Keratinocyte (primary cell): Measurements from ENCODE around the gene ZNF300. TPM values are rescaled to one million over a fixed set of nuclear protein-coding genes. Genes with fewer than 3 reads are reported as not detected.

Experiments
- DNase-seq: peaks from one replicate; pipeline ENCODE4 v3.0.0-alpha.2; 2011; ENCODE audit warnings: low read depth, missing footprints, low spot score
- FAIRE-seq: peaks from 2 replicates; lab custom pipeline; 2011; peaks lifted over from hg19 to GRCh38; lab: Jason Lieb, UNC
- H2AFZ ChIP-seq: 2 replicates; pipeline ENCODE4 v1.6.0; 2012; ENCODE audit warnings: low read length, control low read depth, inconsistent platforms; ENCODE audit not compliant: control insufficient read depth
- H3K27ac ChIP-seq: 2 replicates; pipeline ENCODE4 v1.5.1; 2011; ENCODE audit warnings: low read length; ENCODE audit not compliant: control insufficient read depth, insufficient read depth
- H3K27me3 ChIP-seq: 3 replicates; pipeline ENCODE4 v1.6.0; 2011; ENCODE audit warnings: low read length; ENCODE audit not compliant: control insufficient read depth, insufficient read depth; ENCODE audit errors: extremely low read depth
- H3K36me3 ChIP-seq, 2 experiments: 2 replicates in 1 of 2; 3 replicates in 1 of 2; pipeline ENCODE4 v1.5.1; 2011; ENCODE audit warnings: low read length in 2 of 2, mild to moderate bottlenecking in 1 of 2; ENCODE audit not compliant: control insufficient read depth in 2 of 2, insufficient read depth in 2 of 2; ENCODE audit errors: extremely low read depth in 1 of 2
- H3K4me1 ChIP-seq: 3 replicates; pipeline ENCODE4 v1.5.1; 2011; ENCODE audit warnings: low read length; ENCODE audit not compliant: control insufficient read depth, insufficient read depth; ENCODE audit errors: extremely low read depth
- H3K4me2 ChIP-seq: 3 replicates; pipeline ENCODE4 v1.6.0; 2011; ENCODE audit warnings: low read depth, low read length; ENCODE audit not compliant: control insufficient read depth, insufficient read depth; ENCODE audit errors: extremely low read depth
- H3K4me3 ChIP-seq, 3 experiments: fragments of 200-600 bp in 1 of 3; sonication (generic) in 1 of 3; 2 replicates in 2 of 3; 3 replicates in 1 of 3; pipeline ENCODE4 v1.5.1; 2011 to 2016; ENCODE audit warnings: low read length in 3 of 3, mild to moderate bottlenecking in 3 of 3, control low read depth in 2 of 3, inconsistent platforms in 1 of 3, low read depth in 1 of 3, mixed read lengths in 1 of 3, mixed run types in 1 of 3, moderate library complexity in 1 of 3; ENCODE audit not compliant: control insufficient read depth in 2 of 3, insufficient read depth in 2 of 3; ENCODE audit errors: extremely low read depth in 1 of 3
- H3K79me2 ChIP-seq: 2 replicates; pipeline ENCODE4 v1.6.0; 2012; ENCODE audit warnings: low read length; ENCODE audit not compliant: control insufficient read depth, insufficient read depth
- H3K9ac ChIP-seq: 3 replicates; pipeline ENCODE4 v1.6.0; 2011; ENCODE audit warnings: low read length; ENCODE audit not compliant: control insufficient read depth, insufficient read depth; ENCODE audit errors: extremely low read depth
- H3K9me1 ChIP-seq: 3 replicates; pipeline ENCODE4 v1.6.0; 2011; ENCODE audit warnings: low read length; ENCODE audit not compliant: control insufficient read depth, insufficient read depth; ENCODE audit errors: extremely low read depth
- H3K9me3 ChIP-seq: 2 replicates; pipeline ENCODE4 v1.5.1; 2012; ENCODE audit warnings: low read depth, low read length; ENCODE audit not compliant: control insufficient read depth
- H4K20me1 ChIP-seq: 3 replicates; pipeline ENCODE4 v1.6.0; 2011; ENCODE audit warnings: low read length; ENCODE audit not compliant: control insufficient read depth, insufficient read depth; ENCODE audit errors: extremely low read depth
- EZH2 ChIP-seq: IDR thresholded peaks from one replicate; pipeline ENCODE4 v1.6.1; 2012; ENCODE audit warnings: inconsistent platforms, mild to moderate bottlenecking, low read length, moderate library complexity
- dilution Hi-C: fragments of 300-500 bp; cut with MboI; formaldehyde crosslinking; loops from one replicate; pipeline ENCODE4 v1.7.0; 2020; ENCODE audit warnings: low sequenced_read_pairs; ENCODE audit not compliant: extremely low pct_ligation_motif_present
- polyA plus RNA-seq, 5 experiments: library from polyadenylated mRNA; depleted of rRNA in 3 of 5; stranded (reverse) in 3 of 5; stranded (forward) in 1 of 5; unstranded in 1 of 5; fragments of >200 nt; gene quantifications; 1 replicate in 1 of 5; 2 replicates in 3 of 5; 3 replicates in 1 of 5; pipeline versions ENCODE4 v1.2.1 to v1.2.3, GENCODE V29; 2011 to 2012; ENCODE audit warnings: missing spikeins in 2 of 5, low read depth in 1 of 5, low replicate concordance in 1 of 5
- TF ChIP-seq, protein P1 (sequence below), 3 experiments: IDR thresholded peaks in 1 of 3; conservative IDR thresholded peaks in 1 of 3; optimal IDR thresholded peaks in 1 of 3; 2 replicates in 2 of 3; 3 replicates in 1 of 3; pipeline versions ENCODE3 to v1.5.1; 2011; ENCODE audit warnings: low read length in 3 of 3, mild to moderate bottlenecking in 3 of 3, moderate library complexity in 2 of 3, control low read depth in 1 of 3, inconsistent platforms in 1 of 3; ENCODE audit not compliant: insufficient read depth in 2 of 3; ENCODE audit errors: extremely low read depth in 1 of 3

The ZNF300 gene
- polyA plus RNA-seq, 1 donor (not counting 4 experiments of a cell fraction or from before 2014, with no cell fraction given), result 8.7 TPM

DNA sequence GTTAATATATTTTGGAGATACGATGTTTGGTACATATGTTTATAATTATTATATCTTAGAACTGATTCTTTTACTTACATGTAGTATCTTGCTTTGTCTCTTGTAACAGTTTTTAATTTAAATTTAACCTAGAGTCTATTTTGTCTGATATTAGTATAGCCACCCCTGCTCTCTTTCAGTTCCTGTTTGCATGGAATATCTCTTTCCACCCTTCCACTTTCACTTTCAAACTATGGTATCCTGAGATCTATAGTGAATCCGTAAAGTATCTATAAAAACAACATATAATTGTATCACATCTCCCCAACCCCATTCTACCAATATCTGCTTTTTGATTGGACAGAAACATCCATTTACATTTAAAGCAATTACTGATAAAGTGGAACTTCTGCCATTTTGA, 51.2 kb downstream of the ZNF300 start:
- no peak for DNase-seq
- Histone ChIP-seq H3K9me1 (no peaks in the 10 kb centered on the region), H3K9ac (no peak overlapping the region), H3K9me3 (no peaks in the 10 kb centered on the region), H3K4me3 (no peak overlapping the region), H3K4me2 (no peak overlapping the region), H3K4me1 (no peaks in the 10 kb centered on the region), H3K36me3 (no peaks in the 10 kb centered on the region), H2AFZ (no peak overlapping the region), H4K20me1 (no peaks in the 10 kb centered on the region), H3K27me3 (no peaks in the 10 kb centered on the region), H3K79me2 (no peaks in the 10 kb centered on the region), H3K27ac (no peak overlapping the region)
- FAIRE-seq, result no peak
- TF ChIP-seq EZH2, result no peak
- TF ChIP-seq, protein P1, sequence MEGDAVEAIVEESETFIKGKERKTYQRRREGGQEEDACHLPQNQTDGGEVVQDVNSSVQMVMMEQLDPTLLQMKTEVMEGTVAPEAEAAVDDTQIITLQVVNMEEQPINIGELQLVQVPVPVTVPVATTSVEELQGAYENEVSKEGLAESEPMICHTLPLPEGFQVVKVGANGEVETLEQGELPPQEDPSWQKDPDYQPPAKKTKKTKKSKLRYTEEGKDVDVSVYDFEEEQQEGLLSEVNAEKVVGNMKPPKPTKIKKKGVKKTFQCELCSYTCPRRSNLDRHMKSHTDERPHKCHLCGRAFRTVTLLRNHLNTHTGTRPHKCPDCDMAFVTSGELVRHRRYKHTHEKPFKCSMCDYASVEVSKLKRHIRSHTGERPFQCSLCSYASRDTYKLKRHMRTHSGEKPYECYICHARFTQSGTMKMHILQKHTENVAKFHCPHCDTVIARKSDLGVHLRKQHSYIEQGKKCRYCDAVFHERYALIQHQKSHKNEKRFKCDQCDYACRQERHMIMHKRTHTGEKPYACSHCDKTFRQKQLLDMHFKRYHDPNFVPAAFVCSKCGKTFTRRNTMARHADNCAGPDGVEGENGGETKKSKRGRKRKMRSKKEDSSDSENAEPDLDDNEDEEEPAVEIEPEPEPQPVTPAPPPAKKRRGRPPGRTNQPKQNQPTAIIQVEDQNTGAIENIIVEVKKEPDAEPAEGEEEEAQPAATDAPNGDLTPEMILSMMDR (optimal IDR thresholded peaks at IDR 0.05 in 1 of 3, IDR thresholded peaks at IDR 0.05 in 1 of 3, conservative IDR thresholded peaks at IDR 0.05 in 1 of 3; ENCODE audit: extremely low read depth in 1 of 3, insufficient read depth in 2 of 3, low read length in 3 of 3), result no peak
- dilution Hi-C loops, result no loop called here

DNA sequence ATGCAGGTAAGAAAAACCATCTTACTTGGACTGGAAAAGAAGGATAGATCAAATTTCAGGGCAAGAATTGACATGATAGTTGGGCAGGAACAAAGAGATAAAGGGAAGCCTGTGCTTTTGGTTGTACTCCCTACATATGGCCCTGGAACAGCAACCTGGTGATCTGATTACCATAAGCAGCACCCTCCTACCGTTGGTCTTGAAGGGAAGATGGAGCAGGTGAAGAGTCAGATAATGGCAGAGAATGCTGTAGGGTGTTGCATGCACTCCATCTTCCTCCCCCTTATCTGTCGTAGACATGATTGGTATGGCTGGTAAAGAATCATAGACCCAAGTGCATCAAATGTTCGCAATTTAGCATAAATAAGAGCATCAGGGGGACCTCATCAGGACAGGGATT, 53.7 kb downstream of the ZNF300 start:
- no peaks in the 10 kb centered on the region for H3K27me3 ChIP-seq
- H3K4me1 ChIP-seq, result no peaks in the 10 kb centered on the region
- H3K36me3 ChIP-seq, result no peaks in the 10 kb centered on the region
- H3K79me2 ChIP-seq, result no peaks in the 10 kb centered on the region
- no peaks in the 10 kb centered on the region for H4K20me1 ChIP-seq
- peak overlapping the region; percentile 4 for H3K4me2 ChIP-seq
- no peak overlapping the region for H2AFZ ChIP-seq
- no peaks in the 10 kb centered on the region for H3K9me1 ChIP-seq
- dilution Hi-C loops, result no loop called here
- H3K4me3 ChIP-seq, result no peak overlapping the region
- H3K27ac ChIP-seq, result no peak overlapping the region
- H3K9me3 ChIP-seq, result no peaks in the 10 kb centered on the region
- FAIRE-seq (peak; percentile 62), DNase-seq (no peak)
- no peak overlapping the region for H3K9ac ChIP-seq
- TF ChIP-seq EZH2, result no peak
- TF ChIP-seq, protein P1 (optimal IDR thresholded peaks at IDR 0.05 in 1 of 3, IDR thresholded peaks at IDR 0.05 in 1 of 3, conservative IDR thresholded peaks at IDR 0.05 in 1 of 3; ENCODE audit: extremely low read depth in 1 of 3, insufficient read depth in 2 of 3, low read length in 3 of 3), result no peak
